Loucy (cell line): ENCODE results near the gene VWF.

Experiments used
- H2AFZ ChIP-seq: fragments of 200-600 bp; sonication (generic); 2 replicates; pipeline ENCODE4 v1.6.0; 2016; ENCODE audit warnings: antibody characterized with exemption, mild to moderate bottlenecking, low read length, moderate library complexity
- H3F3A ChIP-seq: fragments of 200-600 bp; 2 replicates; pipeline ENCODE4 v1.6.0; 2016; ENCODE audit warnings: antibody characterized with exemption, low read depth, mild to moderate bottlenecking
- H3K27me3 ChIP-seq: fragments of 200-600 bp; sonication (generic); 2 replicates; pipeline ENCODE4 v1.6.1; 2014; ENCODE audit warnings: low read length, mild to moderate bottlenecking; ENCODE audit not compliant: insufficient read depth, poor library complexity, severe bottlenecking
- H3K36me3 ChIP-seq: fragments of 200-600 bp; sonication (generic); 2 replicates; pipeline ENCODE4 v1.6.1; 2016; ENCODE audit warnings: low read length; ENCODE audit not compliant: insufficient read depth
- H3K4me1 ChIP-seq: fragments of 200-600 bp; sonication (generic); 2 replicates; pipeline ENCODE4 v1.5.1; 2014; ENCODE audit warnings: low read length, mild to moderate bottlenecking; ENCODE audit not compliant: insufficient read depth, poor library complexity, severe bottlenecking
- H3K4me2 ChIP-seq: fragments of 200-600 bp; sonication (generic); 2 replicates; pipeline ENCODE4 v1.6.0; 2014; ENCODE audit warnings: antibody characterized with exemption, low read length, low read depth, mild to moderate bottlenecking; ENCODE audit not compliant: poor library complexity, severe bottlenecking
- H3K4me3 ChIP-seq: fragments of 200-600 bp; sonication (generic); 2 replicates; pipeline ENCODE4 v1.5.1; 2014; ENCODE audit warnings: low read length, mild to moderate bottlenecking, mixed read lengths; ENCODE audit not compliant: poor library complexity, severe bottlenecking
- H3K79me2 ChIP-seq: fragments of 200-600 bp; sonication (generic); 2 replicates; pipeline ENCODE4 v1.6.1; 2014; ENCODE audit warnings: low read length; ENCODE audit not compliant: insufficient read depth
- H3K9ac ChIP-seq: fragments of 200-600 bp; sonication (generic); 2 replicates; pipeline ENCODE4 v1.6.0; 2014; ENCODE audit warnings: mild to moderate bottlenecking, low read depth, low read length, moderate library complexity; ENCODE audit not compliant: poor library complexity, severe bottlenecking
- H3K9me2 ChIP-seq: fragments of 200-600 bp; sonication (generic); replicated peaks from 2 replicates; pipeline ENCODE4 v1.6.1; 2016; ENCODE audit warnings: low read depth, low read length, mixed read lengths
- H3K9me3 ChIP-seq: fragments of 200-600 bp; sonication (generic); 2 replicates; pipeline ENCODE4 v1.6.1; 2014; ENCODE audit warnings: mild to moderate bottlenecking, antibody characterized with exemption, low read length, low read depth; ENCODE audit not compliant: insufficient read depth
- H4K20me1 ChIP-seq: fragments of 200-600 bp; sonication (generic); 2 replicates; pipeline ENCODE4 v1.6.0; 2014; ENCODE audit warnings: antibody characterized with exemption, low read length, mild to moderate bottlenecking; ENCODE audit not compliant: insufficient read depth, poor library complexity, severe bottlenecking
- CTCF ChIP-seq: fragments of 200-600 bp; sonication (generic); conservative IDR thresholded peaks from 2 replicates; pipeline ENCODE4 v1.5.1; 2014; ENCODE audit warnings: mild to moderate bottlenecking, antibody characterized with exemption, low read length
- EZH2phosphoT487 ChIP-seq: fragments of 200-600 bp; IDR thresholded peaks from 2 replicates; pipeline ENCODE4 v1.6.1; 2018; ENCODE audit warnings: antibody characterized with exemption, mild to moderate bottlenecking, moderate library complexity, borderline replicate concordance

The VWF gene

GRCh38 chr12:6099316-6099715, 25.2 kb downstream of the VWF start:
- no peaks in the 10 kb centered on the region for H4K20me1 ChIP-seq
- no peaks in the 10 kb centered on the region for H3K79me2 ChIP-seq
- H3K27me3 ChIP-seq = no peaks in the 10 kb centered on the region
- H2AFZ ChIP-seq = no peak overlapping the region
- H3K4me1 ChIP-seq = peaks cover 20% of the 10 kb centered on the region
- no peaks in the 10 kb centered on the region for H3K9me2 ChIP-seq
- no peaks in the 10 kb centered on the region for H3K36me3 ChIP-seq
- H3K4me2 ChIP-seq = no peak overlapping the region
- TF ChIP-seq CTCF (no peak), EZH2phosphoT487 (no peak)
- H3K4me3 ChIP-seq = no peak overlapping the region
- H3K9ac ChIP-seq = no peak overlapping the region
- H3F3A ChIP-seq = no peaks in the 10 kb centered on the region
- no peaks in the 10 kb centered on the region for H3K9me3 ChIP-seq

GRCh38 chr12:6097411-6097810, 27.1 kb downstream of the VWF start:
- TF ChIP-seq EZH2phosphoT487 = no peak
- no peak for TF ChIP-seq CTCF
- H3K9me2 ChIP-seq = no peaks in the 10 kb centered on the region
- H3K27me3 ChIP-seq = no peaks in the 10 kb centered on the region
- no peaks in the 10 kb centered on the region for H3K36me3 ChIP-seq
- H3K4me3 ChIP-seq = no peak overlapping the region
- no peaks in the 10 kb centered on the region for H3K79me2 ChIP-seq
- H3K9me3 ChIP-seq = no peaks in the 10 kb centered on the region
- H3K9ac ChIP-seq = no peak overlapping the region
- peaks cover 9% of the 10 kb centered on the region for H3K4me1 ChIP-seq
- H3K4me2 ChIP-seq = no peak overlapping the region
- no peaks in the 10 kb centered on the region for H4K20me1 ChIP-seq
- no peak overlapping the region; the same call in 1 of the 2 replicates for H2AFZ ChIP-seq
- no peaks in the 10 kb centered on the region for H3F3A ChIP-seq

GRCh38 chr12:6096527-6096926, 27.9 kb downstream of the VWF start:
- Histone ChIP-seq H3K79me2 (no peaks in the 10 kb centered on the region), H3K4me3 (no peak overlapping the region), H3F3A (no peaks in the 10 kb centered on the region), H3K27me3 (no peaks in the 10 kb centered on the region), H2AFZ (no peak overlapping the region), H3K4me1 (peaks cover 9% of the 10 kb centered on the region), H4K20me1 (no peaks in the 10 kb centered on the region), H3K9ac (no peak overlapping the region), H3K9me2 (no peaks in the 10 kb centered on the region), H3K9me3 (no peaks in the 10 kb centered on the region), H3K4me2 (no peak overlapping the region), H3K36me3 (no peaks in the 10 kb centered on the region)
- TF ChIP-seq CTCF (no peak), EZH2phosphoT487 (no peak)
